ENCODE results near the gene MYRIP. TPM values are rescaled to one million over a fixed set of nuclear protein-coding genes. Genes with fewer than 3 reads are reported as not detected.

Gene MYRIP
- total and polyA plus RNA-seq, 10 of the 15 experiments (the other 5 are each of a cell fraction or from before 2014, with no cell fraction given) = 0.03 to 0.08 (median 0.04) TPM; not detected in 6

GRCh38 chr3:39982665-39983357 is 173.4 kb downstream of the MYRIP start:
- BruUV-seq (replicated peaks) = no TSS peak
- in situ Hi-C loops (cut with MboI) = loop anchor here (10.0 kb wide), 1 partner anchor 278 kb away; no protein-coding TSS in a partner anchor
- no peak for FAIRE-seq

More at GRCh38 chr3:39982665-39983357, 173.4 kb downstream of the MYRIP start:
- WGBS (ENCODE audit: insufficient coverage, insufficient replicate concordance, low lambda C conversion rate, missing lambda C conversion rate) = 43% methylated on average over 7 of the region's 7 CpGs
- Histone ChIP-seq H3K9me3 (replicated peaks; ENCODE audit: control insufficient read depth, insufficient read depth, low read length) (no peaks in the 10 kb centered on the region), H3K4me3 (no peak overlapping the region), H3K4me1 (ENCODE audit: control insufficient read depth, insufficient read depth, low read length) (no peaks in the 10 kb centered on the region), H3K27me3 (replicated peaks in 1 of 2; ENCODE audit: control insufficient read depth in 2 of 2, insufficient read depth in 2 of 2, low read length in 1 of 2) (no peaks in the 10 kb centered on the region), H2AFZ (ENCODE audit: control insufficient read depth, low read depth, low read length) (no peak overlapping the region), H3K79me2 (ENCODE audit: control insufficient read depth, insufficient read depth, low read length) (no peaks in the 10 kb centered on the region), H3K27ac (ENCODE audit: control insufficient read depth, insufficient read depth) (no peak overlapping the region), H3K9ac (ENCODE audit: control insufficient read depth, insufficient read depth, low read length) (no peak overlapping the region), H3K4me2 (ENCODE audit: control insufficient read depth, insufficient read depth) (no peak overlapping the region), H4K20me1 (ENCODE audit: control insufficient read depth, insufficient read depth) (no peaks in the 10 kb centered on the region), H3K36me3 (ENCODE audit: control insufficient read depth in 2 of 2, insufficient read depth in 2 of 2, low read length in 1 of 2) (no peaks in the 10 kb centered on the region)
- RAD21 ChIA-PET (ENCODE audit: unreplicated experiment) = no interaction called here
- DNase-seq (ENCODE audit: low read depth, low spot score) = no peak
- CTCF ChIA-PET = no interaction called here
- ATAC-seq = no peak
- TF ChIP-seq IKZF1 (conservative IDR thresholded peaks at IDR 0.05) = no peak
- TF ChIP-seq, protein P1, sequence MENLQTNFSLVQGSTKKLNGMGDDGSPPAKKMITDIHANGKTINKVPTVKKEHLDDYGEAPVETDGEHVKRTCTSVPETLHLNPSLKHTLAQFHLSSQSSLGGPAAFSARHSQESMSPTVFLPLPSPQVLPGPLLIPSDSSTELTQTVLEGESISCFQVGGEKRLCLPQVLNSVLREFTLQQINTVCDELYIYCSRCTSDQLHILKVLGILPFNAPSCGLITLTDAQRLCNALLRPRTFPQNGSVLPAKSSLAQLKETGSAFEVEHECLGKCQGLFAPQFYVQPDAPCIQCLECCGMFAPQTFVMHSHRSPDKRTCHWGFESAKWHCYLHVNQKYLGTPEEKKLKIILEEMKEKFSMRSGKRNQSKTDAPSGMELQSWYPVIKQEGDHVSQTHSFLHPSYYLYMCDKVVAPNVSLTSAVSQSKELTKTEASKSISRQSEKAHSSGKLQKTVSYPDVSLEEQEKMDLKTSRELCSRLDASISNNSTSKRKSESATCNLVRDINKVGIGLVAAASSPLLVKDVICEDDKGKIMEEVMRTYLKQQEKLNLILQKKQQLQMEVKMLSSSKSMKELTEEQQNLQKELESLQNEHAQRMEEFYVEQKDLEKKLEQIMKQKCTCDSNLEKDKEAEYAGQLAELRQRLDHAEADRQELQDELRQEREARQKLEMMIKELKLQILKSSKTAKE (IDR thresholded peaks at IDR 0.05; ENCODE audit: low read depth, poor library complexity, severe bottlenecking) = no peak
- no peak for TF ChIP-seq WRNIP1 (IDR thresholded peaks at IDR 0.05; ENCODE audit: borderline replicate concordance, low read depth, low read length)
- TF ChIP-seq PAX8 (IDR thresholded peaks at IDR 0.05) = no peak
- no peak for TF ChIP-seq ZNF274 (IDR thresholded peaks at IDR 0.05; ENCODE audit: insufficient read depth, insufficient read length)
- TF ChIP-seq ASH2L (IDR thresholded peaks at IDR 0.05; ENCODE audit: borderline replicate concordance, low read depth) = no peak
- no peak for TF ChIP-seq RCOR1 (conservative IDR thresholded peaks at IDR 0.05; ENCODE audit: low read depth, low read length)
- TF ChIP-seq ATF7 (IDR thresholded peaks at IDR 0.05; ENCODE audit: low read depth) = no peak
- TF ChIP-seq HDGF (IDR thresholded peaks at IDR 0.05) = no peak
- POLR2A ChIA-PET = no interaction called here
- intact Hi-C loops (cut with micrococcal nuclease; ENCODE audit: unreplicated experiment) = no loop called here
- SMC1A ChIA-PET (ENCODE audit: uncharacterized antibody, unreplicated experiment) = no interaction called here

Measured in GM12878 (cell line).